ENCODE results near the gene SNX33.

- TF ChIP-seq, protein P1, sequence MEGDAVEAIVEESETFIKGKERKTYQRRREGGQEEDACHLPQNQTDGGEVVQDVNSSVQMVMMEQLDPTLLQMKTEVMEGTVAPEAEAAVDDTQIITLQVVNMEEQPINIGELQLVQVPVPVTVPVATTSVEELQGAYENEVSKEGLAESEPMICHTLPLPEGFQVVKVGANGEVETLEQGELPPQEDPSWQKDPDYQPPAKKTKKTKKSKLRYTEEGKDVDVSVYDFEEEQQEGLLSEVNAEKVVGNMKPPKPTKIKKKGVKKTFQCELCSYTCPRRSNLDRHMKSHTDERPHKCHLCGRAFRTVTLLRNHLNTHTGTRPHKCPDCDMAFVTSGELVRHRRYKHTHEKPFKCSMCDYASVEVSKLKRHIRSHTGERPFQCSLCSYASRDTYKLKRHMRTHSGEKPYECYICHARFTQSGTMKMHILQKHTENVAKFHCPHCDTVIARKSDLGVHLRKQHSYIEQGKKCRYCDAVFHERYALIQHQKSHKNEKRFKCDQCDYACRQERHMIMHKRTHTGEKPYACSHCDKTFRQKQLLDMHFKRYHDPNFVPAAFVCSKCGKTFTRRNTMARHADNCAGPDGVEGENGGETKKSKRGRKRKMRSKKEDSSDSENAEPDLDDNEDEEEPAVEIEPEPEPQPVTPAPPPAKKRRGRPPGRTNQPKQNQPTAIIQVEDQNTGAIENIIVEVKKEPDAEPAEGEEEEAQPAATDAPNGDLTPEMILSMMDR (optimal IDR thresholded peaks at IDR 0.05 in 1 of 3, IDR thresholded peaks at IDR 0.05 in 1 of 3, conservative IDR thresholded peaks at IDR 0.05 in 1 of 3; ENCODE audit: extremely low read depth in 1 of 3, insufficient read depth in 2 of 3, low read length in 3 of 3), result no peak
- no peak for TF ChIP-seq EZH2 (IDR thresholded peaks at IDR 0.05; ENCODE audit: low read length)
Observed at GRCh38 chr15:75688831-75689230, 41.1 kb downstream of the SNX33 start.

All from keratinocyte (primary cell).